Measurements from ENCODE around the gene CAPN15. TPM values are rescaled to one million over a fixed set of nuclear protein-coding genes. Genes with fewer than 3 reads are reported as not detected.

CAPN15 gene
- total and polyA plus RNA-seq, 9 of the 15 experiments (the other 6 are each of a cell fraction or from before 2014, with no cell fraction given): 0.62 to 111 (median 14.2) TPM

GRCh38 chr16:578870-579405, 51.4 kb downstream of the CAPN15 start (continued):
- TF ChIP-seq ZBTB40 (IDR thresholded peaks at IDR 0.05): no peak
- no peak for TF ChIP-seq ZBTB40 (CRISPR knock-in tag; IDR thresholded peaks at IDR 0.05)
- no peak for TF ChIP-seq PPARD (CRISPR knock-in tag; IDR thresholded peaks at IDR 0.05)
- no peak for TF ChIP-seq KDM5B (IDR thresholded peaks at IDR 0.05; ENCODE audit: insufficient replicate concordance, low read depth, low read length)
- peak; percentile 79 to 94 for TF ChIP-seq MAZ (CRISPR knock-in tag; conservative IDR thresholded peaks at IDR 0.05 in 1 of 2, IDR thresholded peaks at IDR 0.05 in 1 of 2)
- TF ChIP-seq MAFG (tag; conservative IDR thresholded peaks at IDR 0.05): no peak
- no peak for TF ChIP-seq PURB (CRISPR knock-in tag; IDR thresholded peaks at IDR 0.05; ENCODE audit: low read depth)
- TF ChIP-seq DEAF1 (CRISPR knock-in tag; IDR thresholded peaks at IDR 0.05): peak; percentile 63
- TF ChIP-seq ZNF79 (CRISPR knock-in tag; IDR thresholded peaks at IDR 0.05; ENCODE audit: low read depth): no peak
- TF ChIP-seq HEY1 (CRISPR knock-in tag; IDR thresholded peaks at IDR 0.05; ENCODE audit: borderline replicate concordance): no peak
- peak; percentile 96 for TF ChIP-seq ARID4B (CRISPR knock-in tag; IDR thresholded peaks at IDR 0.05)
- no peak for TF ChIP-seq ZEB2 (IDR thresholded peaks at IDR 0.05)
- TF ChIP-seq SMARCC2 (IDR thresholded peaks at IDR 0.05; ENCODE audit: low read depth): no peak

All from K562 (cell line).